GM18526 (cell line): ENCODE measurements around the gene ADCY4.

Experiments
- POLR2A ChIP-seq: IDR thresholded peaks from 3 replicates; pipeline ENCODE4 v1.6.1; 2011; ENCODE audit not compliant: insufficient read length; ENCODE audit errors: extremely low read depth

The ADCY4 gene

DNA sequence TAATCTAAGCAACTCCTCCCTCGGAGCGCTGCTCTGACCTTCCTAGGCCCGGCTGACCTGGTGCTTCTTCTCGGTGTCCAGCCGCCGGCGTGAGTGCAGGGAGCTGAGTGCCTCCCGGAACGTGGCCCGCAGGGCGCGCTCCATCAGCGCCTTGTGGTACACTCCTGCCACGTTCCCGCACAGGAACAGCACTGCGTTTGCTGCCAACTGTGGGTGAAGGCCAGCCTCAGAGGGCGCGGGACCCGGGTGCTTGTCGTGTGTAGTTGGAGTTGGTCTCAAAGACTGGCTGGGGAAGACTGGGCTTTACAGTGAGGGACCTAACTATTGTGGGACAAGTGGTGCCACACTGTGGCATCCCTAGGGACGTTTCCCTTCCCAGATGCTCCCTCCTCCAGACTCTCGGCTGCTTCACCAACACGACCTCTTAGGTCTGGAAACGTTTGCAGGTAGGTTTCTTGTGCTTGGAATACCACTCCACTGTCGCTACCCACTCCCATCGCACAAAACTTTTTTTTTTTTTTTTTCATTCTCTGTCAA lies 3.1 kb downstream of the ADCY4 start:
- no peak for TF ChIP-seq POLR2A

DNA sequence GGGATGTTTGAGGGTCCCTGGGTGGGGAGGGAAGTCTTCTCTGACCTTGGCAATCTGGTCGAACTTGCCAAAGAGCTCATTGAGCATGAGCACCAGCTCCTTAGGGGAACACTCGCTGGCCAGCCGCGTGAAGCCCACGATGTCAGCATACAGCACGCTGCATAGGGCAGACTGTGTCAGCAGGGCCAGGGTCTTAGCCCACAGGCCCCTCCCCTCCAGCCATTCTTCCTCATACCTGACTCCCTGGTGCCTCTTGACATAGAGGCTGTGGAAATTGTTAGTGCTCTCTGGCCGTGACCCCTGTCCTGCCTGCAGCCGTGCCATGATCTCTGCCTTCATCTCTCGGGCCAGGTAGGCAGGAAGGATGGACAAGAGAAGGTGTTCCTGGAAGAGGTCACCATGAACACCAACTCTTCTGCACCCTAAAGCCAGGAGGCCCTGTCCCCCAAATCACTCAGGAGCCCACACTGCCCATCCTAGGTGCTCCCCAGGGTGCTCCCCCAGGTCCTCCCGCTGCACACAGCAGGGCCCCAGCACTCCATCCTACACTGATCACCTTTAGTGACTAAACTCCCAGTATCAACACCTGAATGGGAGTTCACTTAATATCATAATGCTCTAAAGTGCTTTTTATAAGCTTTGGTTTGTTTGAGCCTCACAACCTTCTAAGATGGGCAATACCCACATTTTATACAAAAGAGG lies 3.7 kb downstream of the ADCY4 start:
- TF ChIP-seq POLR2A, result no peak

DNA sequence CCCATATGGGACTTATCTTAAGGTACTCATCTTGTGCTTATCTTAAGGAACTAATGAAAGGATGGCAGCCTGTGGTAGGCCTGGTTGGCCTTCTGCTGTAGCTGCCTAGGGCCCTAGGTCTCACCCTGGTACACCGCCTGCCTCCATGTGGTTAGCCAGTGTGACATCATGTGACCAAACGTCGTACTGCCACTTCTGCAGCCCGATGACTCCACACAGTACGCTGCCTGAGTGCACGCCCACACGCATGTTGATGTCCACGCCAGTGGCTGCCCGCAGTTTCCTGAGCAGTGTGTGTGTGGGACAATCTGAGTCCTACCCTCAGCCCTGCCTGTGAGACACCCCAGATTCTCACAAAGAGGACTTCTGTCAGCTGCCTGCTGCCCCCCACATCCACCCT lies 5.1 kb downstream of the ADCY4 start:
- TF ChIP-seq POLR2A, result no peak

DNA sequence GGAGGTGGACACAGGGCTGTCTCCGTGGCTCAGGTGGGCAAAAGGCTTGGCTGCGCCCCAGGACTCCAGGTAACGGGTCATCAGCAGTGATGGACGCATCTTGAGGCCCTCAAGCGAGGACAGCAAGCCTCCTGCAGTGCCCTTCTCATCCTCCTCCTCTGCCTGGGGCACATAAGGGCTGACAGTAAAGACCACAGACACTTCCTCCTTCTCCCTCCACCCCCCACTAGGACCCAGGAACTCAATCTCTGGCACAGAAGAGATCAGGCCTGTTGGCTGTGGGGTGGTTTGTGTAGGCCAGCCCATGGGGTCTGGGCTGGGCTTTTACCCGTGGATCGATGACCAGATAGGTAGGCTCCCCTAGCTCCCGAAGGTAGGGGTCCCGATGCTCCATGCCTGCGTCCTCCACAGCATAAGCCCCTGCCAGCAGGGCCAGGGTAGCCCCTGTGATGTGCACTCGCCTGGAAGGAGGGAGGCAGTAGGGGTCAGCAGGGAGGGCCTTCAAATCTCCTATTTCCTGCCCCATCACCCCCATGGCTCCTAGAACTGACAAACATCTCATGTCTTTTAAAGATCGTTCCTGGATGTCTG lies 5.7 kb downstream of the ADCY4 start:
- TF ChIP-seq POLR2A, result no peak

DNA sequence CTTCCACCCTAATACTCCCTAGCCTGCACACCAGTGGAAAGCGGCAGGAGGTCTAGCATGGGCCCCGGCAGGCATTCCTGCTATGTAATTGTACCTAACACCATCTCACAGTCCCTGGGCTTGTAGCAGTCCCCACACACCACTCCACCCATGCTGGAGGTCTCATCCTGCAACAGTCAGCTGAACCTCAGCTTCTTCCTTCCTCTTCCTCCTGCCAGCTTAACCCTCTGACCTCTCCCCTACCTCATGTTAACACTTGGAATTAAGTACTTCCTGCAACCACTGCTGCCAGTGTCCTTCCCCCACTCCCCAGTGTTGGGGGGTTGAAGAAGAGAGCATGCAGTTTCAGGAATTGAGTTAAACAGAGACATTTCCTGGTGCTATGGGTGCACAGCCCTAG lies 7.6 kb downstream of the ADCY4 start:
- TF ChIP-seq POLR2A, result no peak

DNA sequence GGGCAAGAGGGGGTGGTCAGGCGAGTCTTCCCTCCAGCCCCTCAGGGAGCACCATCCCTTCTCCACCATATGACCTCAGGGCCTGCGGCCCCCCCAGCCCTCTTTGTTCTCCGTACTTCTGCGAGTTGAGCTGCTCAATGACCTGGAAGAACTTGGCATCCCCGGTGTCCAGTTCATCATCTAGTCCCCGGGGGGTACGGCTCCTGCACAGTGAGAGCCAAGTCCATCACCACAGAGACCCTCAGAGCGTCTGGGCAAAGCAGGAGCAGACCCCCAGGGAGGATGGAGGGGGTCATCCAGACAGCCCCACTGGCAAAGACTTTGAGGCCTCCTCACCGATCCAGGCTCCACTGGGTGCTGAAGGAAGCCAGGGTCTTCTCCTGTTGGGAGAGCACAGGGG lies 8.9 kb downstream of the ADCY4 start:
- no peak for TF ChIP-seq POLR2A

DNA sequence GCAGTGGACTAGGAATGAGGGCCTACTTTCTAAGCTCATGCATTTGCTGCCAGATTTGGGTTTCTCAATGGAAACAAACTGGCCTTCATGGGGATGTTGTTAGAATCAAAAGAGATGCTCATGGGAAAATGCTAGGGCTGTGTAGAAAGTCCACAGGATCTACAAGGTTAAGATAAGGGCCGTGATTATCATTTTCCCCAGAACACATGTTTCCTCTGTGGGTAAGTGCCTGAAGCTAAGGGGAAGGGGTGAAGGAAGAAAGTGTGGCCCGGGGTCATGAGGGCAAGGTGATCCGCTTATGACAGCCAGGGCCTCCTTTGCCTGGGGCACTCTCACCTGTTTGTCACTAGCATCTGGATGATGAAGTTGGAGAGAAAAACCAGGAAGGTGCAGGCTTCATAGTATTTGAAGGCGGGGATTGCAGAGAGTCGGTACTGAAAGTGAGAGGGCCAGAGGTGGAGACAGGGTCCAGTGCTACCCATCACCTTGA lies 9.8 kb downstream of the ADCY4 start:
- no peak for TF ChIP-seq POLR2A

DNA sequence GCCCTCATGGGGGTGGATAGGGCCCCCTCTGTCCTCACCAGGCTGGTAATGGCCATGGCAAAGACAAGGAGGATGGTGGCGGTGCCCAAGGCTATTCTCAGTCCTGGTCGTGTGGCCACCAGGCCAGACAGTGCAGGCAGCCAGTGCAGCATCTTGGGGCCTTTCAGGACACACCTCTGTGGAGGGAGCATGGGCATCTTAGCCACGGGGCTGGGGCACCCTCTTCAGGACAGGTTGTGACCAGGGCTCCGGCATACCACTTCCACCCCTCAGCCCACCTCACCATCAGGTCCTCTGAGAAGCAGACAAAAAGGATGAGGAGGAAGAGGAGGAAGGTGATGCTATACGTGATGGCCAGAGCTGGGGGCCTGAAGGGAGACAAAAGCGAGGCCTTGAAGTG lies 10.8 kb downstream of the ADCY4 start:
- no peak for TF ChIP-seq POLR2A

DNA sequence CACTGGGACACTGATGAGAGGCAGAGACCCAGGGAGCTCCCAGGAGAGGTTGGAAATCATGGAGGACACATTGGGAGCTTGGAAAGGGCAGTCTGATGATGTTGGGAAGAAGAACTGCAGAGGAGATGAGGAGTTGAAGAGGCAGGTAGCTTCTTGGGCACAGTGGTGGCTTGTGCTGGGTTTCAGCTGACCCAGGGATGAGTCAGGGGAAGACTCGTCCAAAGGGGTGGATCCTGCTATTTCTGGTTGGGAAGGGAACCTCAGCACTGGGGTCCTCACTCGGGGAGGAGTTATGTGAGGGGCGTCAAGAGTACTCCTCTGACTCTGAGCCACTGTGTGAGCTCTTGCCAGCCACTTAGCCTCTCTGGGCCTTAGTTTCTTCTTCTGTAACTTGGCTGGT lies 11.5 kb downstream of the ADCY4 start:
- no peak for TF ChIP-seq POLR2A

DNA sequence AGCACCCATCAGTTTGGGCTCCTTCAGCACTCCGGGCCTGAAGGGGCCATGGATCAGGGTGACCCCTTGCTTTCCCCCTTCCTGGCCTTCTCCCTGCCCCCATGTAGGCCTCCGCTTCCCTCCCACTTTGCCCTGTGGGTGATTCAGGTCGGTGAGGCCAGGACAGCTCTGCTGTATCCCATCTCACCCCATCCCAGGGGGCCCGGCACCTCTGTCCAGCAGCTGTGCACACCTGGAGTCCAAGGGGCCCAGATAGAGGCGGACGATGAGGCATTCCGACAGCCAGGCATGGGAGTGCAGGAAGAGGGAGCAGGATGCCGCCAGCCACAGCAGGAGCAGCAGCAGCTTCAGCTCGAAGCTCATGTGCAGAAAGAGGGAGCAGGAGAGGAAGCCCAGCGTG lies 12.2 kb downstream of the ADCY4 start:
- TF ChIP-seq POLR2A, result no peak

DNA sequence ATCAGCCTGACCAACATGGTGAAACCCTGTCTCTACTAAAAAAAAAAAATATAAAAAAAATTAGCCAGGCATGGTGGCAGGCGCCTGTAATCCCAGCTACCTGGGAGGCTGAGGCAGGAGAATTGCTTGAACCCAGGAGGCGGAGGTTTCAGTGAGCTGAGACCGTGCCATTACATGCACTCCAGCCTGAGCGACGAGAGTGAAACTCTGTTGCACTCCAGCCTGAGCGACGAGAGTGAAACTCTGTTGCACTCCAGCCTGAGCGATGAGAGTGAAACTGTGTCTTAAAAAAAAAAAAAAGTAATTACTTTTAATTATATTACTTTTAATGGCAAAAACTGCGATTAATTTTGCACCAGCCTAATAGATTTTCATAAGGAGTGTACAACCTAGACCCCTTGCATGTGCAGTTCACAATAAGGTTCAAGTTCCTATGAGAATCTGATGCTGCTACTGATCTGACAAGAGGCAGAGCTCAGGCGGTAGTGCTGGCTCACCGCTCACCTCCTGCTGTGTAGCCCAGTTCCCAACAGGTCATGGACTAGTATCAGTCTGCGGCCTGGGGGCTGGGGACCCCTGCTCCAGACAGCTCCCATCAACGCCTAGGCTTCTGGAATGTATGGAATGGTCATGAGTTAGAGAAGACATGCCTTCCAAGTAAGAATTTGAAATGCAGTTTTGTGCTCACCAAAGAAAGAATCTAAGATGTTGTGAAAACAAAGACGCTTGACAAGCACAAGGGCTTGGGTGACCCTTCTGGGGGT lies 13.5 kb downstream of the ADCY4 start:
- TF ChIP-seq POLR2A, result no peak

DNA sequence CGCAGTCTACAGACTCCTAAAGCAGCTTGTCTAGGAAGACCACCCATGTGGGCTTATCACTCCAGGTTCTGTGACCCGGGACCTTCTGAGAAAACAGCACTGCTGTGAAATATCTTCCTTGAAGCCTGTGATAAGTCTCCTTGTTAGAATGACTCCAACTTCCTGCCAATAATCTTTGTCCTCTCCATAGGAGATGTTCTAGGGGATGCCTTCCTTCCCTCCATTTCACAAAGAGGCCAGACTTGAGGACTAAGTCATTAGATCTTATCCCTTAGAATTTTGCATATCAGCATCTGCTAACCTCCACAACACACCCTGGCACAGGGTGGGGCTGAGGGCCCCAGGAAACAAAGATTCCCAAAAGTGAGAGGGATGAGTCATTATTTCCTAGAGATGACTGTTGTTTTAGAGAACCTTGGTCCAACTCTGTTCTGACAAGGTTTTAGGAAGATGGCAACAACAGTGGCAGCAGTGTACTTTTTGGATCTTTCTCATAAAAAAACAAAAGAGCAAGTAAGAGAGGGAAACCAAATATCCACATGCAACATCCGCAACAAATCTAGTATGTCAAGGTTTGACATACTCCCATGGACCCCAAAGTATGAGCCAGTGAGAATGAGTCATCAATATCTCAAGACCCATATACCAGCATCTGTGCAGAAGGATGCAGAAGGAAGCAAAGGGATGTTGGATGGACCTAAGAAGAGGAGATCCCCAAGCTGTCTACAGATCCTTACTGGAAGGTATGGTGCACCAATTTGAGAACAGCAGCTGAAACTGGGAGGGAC lies 17.5 kb downstream of the ADCY4 start:
- TF ChIP-seq POLR2A, result no peak

DNA sequence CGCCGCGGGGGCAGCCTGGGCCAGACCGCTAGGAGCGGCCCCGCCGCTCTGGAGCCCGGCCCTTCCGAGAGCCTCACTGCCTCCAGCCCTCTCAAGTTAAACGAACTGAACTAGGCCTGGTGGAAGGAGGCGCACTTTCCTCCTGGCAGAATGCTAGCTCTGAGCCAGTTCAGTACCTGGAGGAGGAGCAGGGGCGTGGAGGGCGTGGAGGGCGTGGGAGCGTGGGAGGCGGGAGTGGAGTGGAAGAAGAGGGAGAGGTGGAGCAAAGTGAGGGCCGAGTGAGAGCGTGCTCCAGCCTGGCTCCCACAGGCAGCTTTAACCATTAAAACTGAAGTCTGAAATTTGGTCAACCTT lies 18.3 kb downstream of the ADCY4 start:
- TF ChIP-seq POLR2A, result no peak

DNA sequence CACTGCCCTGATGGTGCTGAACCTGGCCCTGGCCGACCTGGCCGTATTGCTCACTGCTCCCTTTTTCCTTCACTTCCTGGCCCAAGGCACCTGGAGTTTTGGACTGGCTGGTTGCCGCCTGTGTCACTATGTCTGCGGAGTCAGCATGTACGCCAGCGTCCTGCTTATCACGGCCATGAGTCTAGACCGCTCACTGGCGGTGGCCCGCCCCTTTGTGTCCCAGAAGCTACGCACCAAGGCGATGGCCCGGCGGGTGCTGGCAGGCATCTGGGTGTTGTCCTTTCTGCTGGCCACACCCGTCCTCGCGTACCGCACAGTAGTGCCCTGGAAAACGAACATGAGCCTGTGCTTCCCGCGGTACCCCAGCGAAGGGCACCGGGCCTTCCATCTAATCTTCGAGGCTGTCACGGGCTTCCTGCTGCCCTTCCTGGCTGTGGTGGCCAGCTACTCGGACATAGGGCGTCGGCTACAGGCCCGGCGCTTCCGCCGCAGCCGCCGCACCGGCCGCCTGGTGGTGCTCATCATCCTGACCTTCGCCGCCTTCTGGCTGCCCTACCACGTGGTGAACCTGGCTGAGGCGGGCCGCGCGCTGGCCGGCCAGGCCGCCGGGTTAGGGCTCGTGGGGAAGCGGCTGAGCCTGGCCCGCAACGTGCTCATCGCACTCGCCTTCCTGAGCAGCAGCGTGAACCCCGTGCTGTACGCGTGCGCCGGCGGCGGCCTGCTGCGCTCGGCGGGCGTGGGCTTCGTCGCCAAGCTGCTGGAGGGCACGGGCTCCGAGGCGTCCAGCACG lies 18.9 kb downstream of the ADCY4 start:
- no peak for TF ChIP-seq POLR2A
